ENCODE data around the gene DIO3. TPM values are rescaled to one million over a fixed set of nuclear protein-coding genes. Genes with fewer than 3 reads are reported as not detected.

The DIO3 gene
- total and polyA plus RNA-seq, 2 donors from 2014 or later, result 0.17 to 0.94 TPM

- no peaks in the 10 kb centered on the region for H3K4me1 ChIP-seq (ENCODE audit: control insufficient read depth in 2 of 3, insufficient read depth in 2 of 3, low read depth in 1 of 3, low read length in 3 of 3)
- no peaks in the 10 kb centered on the region for H3K36me3 ChIP-seq (ENCODE audit: control insufficient read depth in 2 of 3, insufficient read depth in 3 of 3, low read length in 3 of 3)
- DNase-seq (peak in 4 of 5 donors; percentile 43 to 80 (median 58)), FAIRE-seq (no peak)
- H3K27ac ChIP-seq (ENCODE audit: low read depth in 2 of 2, low read length in 2 of 2), result no peak overlapping the region
- no peak overlapping the region for H3K9ac ChIP-seq (ENCODE audit: low read length in 3 of 3)
- H3K27me3 ChIP-seq (ENCODE audit: control insufficient read depth, insufficient read depth, low read length), result peaks cover 32% of the 10 kb centered on the region
- H3K4me3 ChIP-seq (ENCODE audit: low read length in 3 of 3), result peak overlapping the region in 1 of 3 donors; percentile 35
- TF ChIP-seq CTCF (IDR thresholded peaks at IDR 0.05; ENCODE audit: borderline replicate concordance, extremely low read depth, insufficient read depth), result no peak
- intact Hi-C loops (cut with DNase I), result no loop called here
- peaks cover 0 to 7% (median 1%) of the 10 kb centered on the region in 3 donors for H3K9me3 ChIP-seq (ENCODE audit: control insufficient read depth in 2 of 3, insufficient read depth in 1 of 3, low read length in 3 of 3)
Observed at GRCh38 chr14:101559624-101560533, 1.4 kb upstream of the DIO3 start.

GRCh38 chr14:101560534-101561113 lies 671 bp upstream of the DIO3 start:
- FAIRE-seq (no peak), DNase-seq (peak in 1 of 5 donors; percentile 47)
- Histone ChIP-seq H3K4me3 (ENCODE audit: low read length in 3 of 3) (no peak overlapping the region), H3K9ac (ENCODE audit: low read length in 3 of 3) (no peak overlapping the region), H3K4me1 (ENCODE audit: control insufficient read depth in 2 of 3, insufficient read depth in 2 of 3, low read depth in 1 of 3, low read length in 3 of 3) (no peaks in the 10 kb centered on the region), H3K27ac (ENCODE audit: low read depth in 2 of 2, low read length in 2 of 2) (no peak overlapping the region), H3K36me3 (ENCODE audit: control insufficient read depth in 2 of 3, insufficient read depth in 3 of 3, low read length in 3 of 3) (no peaks in the 10 kb centered on the region), H3K27me3 (ENCODE audit: control insufficient read depth, insufficient read depth, low read length) (peaks cover 36% of the 10 kb centered on the region), H3K9me3 (ENCODE audit: control insufficient read depth in 2 of 3, insufficient read depth in 1 of 3, low read length in 3 of 3) (peaks cover 0 to 7% (median 1%) of the 10 kb centered on the region in 3 donors)
- no peak for TF ChIP-seq CTCF (IDR thresholded peaks at IDR 0.05; ENCODE audit: borderline replicate concordance, extremely low read depth, insufficient read depth)
- intact Hi-C loops (cut with DNase I), result no loop called here

DNA sequence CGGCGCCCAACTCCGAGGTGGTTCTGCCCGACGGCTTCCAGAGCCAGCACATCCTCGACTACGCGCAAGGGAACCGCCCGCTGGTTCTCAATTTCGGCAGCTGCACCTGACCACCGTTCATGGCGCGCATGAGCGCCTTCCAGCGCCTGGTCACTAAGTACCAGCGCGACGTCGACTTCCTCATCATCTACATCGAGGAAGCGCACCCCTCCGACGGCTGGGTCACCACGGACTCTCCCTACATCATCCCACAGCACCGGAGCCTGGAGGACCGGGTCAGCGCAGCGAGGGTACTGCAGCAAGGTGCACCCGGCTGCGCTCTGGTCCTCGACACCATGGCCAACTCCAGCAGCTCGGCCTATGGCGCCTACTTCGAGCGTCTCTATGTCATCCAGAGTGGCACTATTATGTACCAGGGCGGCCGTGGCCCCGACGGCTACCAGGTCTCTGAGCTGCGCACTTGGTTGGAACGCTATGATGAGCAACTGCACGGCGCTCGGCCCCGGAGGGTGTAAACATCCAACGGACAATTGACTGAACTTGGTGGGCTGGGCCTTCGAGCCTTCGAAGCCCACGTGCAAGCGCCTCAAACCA lies 699 bp downstream of the DIO3 start:
- no peaks in the 10 kb centered on the region for H3K4me1 ChIP-seq (ENCODE audit: control insufficient read depth in 2 of 3, insufficient read depth in 2 of 3, low read depth in 1 of 3, low read length in 3 of 3)
- H3K9me3 ChIP-seq (ENCODE audit: control insufficient read depth in 2 of 3, insufficient read depth in 1 of 3, low read length in 3 of 3), result peaks cover 0 to 7% (median 0%) of the 10 kb centered on the region in 3 donors
- H3K4me3 ChIP-seq (ENCODE audit: low read length in 3 of 3), result no peak overlapping the region
- no peak for FAIRE-seq
- peaks cover 40% of the 10 kb centered on the region for H3K27me3 ChIP-seq (ENCODE audit: control insufficient read depth, insufficient read depth, low read length)
- intact Hi-C loops (cut with DNase I), result no loop called here
- no peak for TF ChIP-seq CTCF (IDR thresholded peaks at IDR 0.05; ENCODE audit: borderline replicate concordance, extremely low read depth, insufficient read depth)
- no peak overlapping the region for H3K9ac ChIP-seq (ENCODE audit: low read length in 3 of 3)
- H3K27ac ChIP-seq (ENCODE audit: low read depth in 2 of 2, low read length in 2 of 2), result no peak overlapping the region
- H3K36me3 ChIP-seq (ENCODE audit: control insufficient read depth in 2 of 3, insufficient read depth in 3 of 3, low read length in 3 of 3), result no peaks in the 10 kb centered on the region
- peak in 1 of 5 donors; percentile 66 for DNase-seq
